GM12801 (cell line): ENCODE measurements around the gene CCDC28B.

Source experiments
- CTCF ChIP-seq: IDR thresholded peaks from one replicate; pipeline ENCODE4 v1.5.1; 2011; ENCODE audit warnings: control low read depth; ENCODE audit not compliant: insufficient read length; ENCODE audit errors: extremely low read depth

CCDC28B gene

GRCh38 chr1:32228771-32229170 lies 28.4 kb downstream of the CCDC28B start:
- no peak for TF ChIP-seq CTCF

- no peak for TF ChIP-seq CTCF
Observed at GRCh38 chr1:32231843-32232432, 31.5 kb downstream of the CCDC28B start.

- TF ChIP-seq CTCF, result no peak
Observed at GRCh38 chr1:32232558-32233304, 32.3 kb downstream of the CCDC28B start.

- no peak for TF ChIP-seq CTCF
Observed at GRCh38 chr1:32234792-32235191, 34.4 kb downstream of the CCDC28B start.

GRCh38 chr1:32239337-32239736 lies 38.9 kb downstream of the CCDC28B start:
- no peak for TF ChIP-seq CTCF

- no peak for TF ChIP-seq CTCF
Observed at GRCh38 chr1:32239790-32240139, 39.4 kb downstream of the CCDC28B start.

GRCh38 chr1:32240140-32240951 lies 40.0 kb downstream of the CCDC28B start:
- TF ChIP-seq CTCF, result no peak
